T-helper 1 cell treated with Interleukin-12 subunit alpha and Interleukin-12 subunit beta and Interleukin-4 antibody, amounts not matched to agents 30 μg/mL and 1 μg/mL, for 36 hours (primary cell): ENCODE data around the gene RPP30.

ENCODE experiments used
- H3K27ac Mint-ChIP-seq: one replicate; pipeline ENCODE4 v1.8.0; 2021; ENCODE audit warnings: mild to moderate bottlenecking, mixed read lengths
- H3K27me3 Mint-ChIP-seq: one replicate; pipeline ENCODE4 v1.8.0; 2021; ENCODE audit warnings: low read depth, mixed read lengths
- H3K36me3 Mint-ChIP-seq: one replicate; pipeline ENCODE4 v1.8.0; 2021; ENCODE audit warnings: low read depth, mixed read lengths
- H3K4me1 Mint-ChIP-seq: one replicate; pipeline ENCODE4 v1.8.0; 2021; ENCODE audit warnings: low read depth, mixed read lengths
- H3K4me3 Mint-ChIP-seq: one replicate; pipeline ENCODE4 v1.8.0; 2021; ENCODE audit warnings: mild to moderate bottlenecking, moderate library complexity, mixed read lengths
- H3K9me3 Mint-ChIP-seq: one replicate; pipeline ENCODE4 v1.8.0; 2021; ENCODE audit warnings: mixed read lengths

The RPP30 gene

DNA sequence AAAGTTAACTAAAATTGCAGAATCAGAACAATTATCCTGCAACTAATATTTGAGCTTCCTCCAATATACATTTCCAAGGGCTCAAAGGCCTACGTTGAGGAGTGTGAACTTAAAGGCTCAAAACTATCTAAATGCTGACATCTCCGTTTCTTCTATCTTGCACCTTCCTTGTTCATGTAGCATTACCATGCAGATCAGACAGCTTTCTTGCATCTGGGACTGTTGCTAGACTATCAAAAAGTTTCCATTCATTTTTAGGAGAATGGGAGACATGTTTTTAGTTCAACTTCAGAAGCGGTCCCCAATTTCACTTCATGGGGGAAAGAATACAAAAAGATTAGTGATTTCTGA, 46.2 kb downstream of the RPP30 start:
- no peak overlapping the region for H3K27ac Mint-ChIP-seq
- no peaks in the 10 kb centered on the region for H3K9me3 Mint-ChIP-seq
- no peak overlapping the region for H3K4me3 Mint-ChIP-seq
- peaks cover 24% of the 10 kb centered on the region for H3K27me3 Mint-ChIP-seq
- no peaks in the 10 kb centered on the region for H3K36me3 Mint-ChIP-seq
- H3K4me1 Mint-ChIP-seq: no peaks in the 10 kb centered on the region

DNA sequence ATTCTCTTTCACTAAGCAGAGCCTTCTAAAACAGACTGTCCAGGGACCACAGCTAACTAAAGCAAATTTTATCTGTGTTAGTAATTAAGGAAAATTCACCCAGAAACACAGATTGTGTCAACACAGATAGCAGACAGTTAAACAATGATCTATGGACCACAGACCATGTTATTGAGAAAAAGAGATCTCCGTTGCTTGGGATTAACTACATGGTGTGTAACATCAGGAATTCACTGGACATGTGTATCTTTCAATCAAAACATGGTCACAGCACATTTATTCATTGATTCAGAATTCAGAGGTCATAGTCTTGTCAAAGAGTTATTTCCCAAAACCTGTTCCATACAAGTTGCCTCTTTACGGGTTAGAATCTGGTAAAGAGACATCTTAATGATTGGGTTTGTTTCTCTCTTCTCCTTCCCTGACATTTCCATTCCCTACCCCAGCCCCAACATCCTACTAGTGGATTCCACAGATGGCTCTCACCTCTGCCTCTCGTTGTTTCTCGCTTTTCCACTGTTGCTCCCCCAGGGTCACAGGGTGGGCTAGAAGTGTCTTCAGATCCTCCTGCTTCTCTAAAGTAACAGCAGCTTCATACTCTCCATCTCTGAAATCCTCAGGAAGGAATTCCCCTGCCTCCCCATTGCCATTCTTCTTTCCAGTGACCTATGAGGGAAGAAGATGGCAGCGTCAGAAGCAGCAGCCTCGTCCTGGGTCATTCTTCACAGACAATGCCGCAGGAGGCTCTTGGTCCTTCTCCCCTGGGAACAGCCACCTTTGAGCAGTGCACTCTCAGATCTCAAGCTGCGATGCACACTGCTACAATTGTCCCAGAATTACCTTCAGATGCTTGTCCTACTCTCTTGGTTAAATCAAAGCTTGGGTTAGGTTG, 48.2 kb downstream of the RPP30 start:
- H3K4me3 Mint-ChIP-seq: no peak overlapping the region
- H3K4me1 Mint-ChIP-seq: no peaks in the 10 kb centered on the region
- no peaks in the 10 kb centered on the region for H3K9me3 Mint-ChIP-seq
- no peak overlapping the region for H3K27ac Mint-ChIP-seq
- no peaks in the 10 kb centered on the region for H3K36me3 Mint-ChIP-seq
- peaks cover 27% of the 10 kb centered on the region for H3K27me3 Mint-ChIP-seq

DNA sequence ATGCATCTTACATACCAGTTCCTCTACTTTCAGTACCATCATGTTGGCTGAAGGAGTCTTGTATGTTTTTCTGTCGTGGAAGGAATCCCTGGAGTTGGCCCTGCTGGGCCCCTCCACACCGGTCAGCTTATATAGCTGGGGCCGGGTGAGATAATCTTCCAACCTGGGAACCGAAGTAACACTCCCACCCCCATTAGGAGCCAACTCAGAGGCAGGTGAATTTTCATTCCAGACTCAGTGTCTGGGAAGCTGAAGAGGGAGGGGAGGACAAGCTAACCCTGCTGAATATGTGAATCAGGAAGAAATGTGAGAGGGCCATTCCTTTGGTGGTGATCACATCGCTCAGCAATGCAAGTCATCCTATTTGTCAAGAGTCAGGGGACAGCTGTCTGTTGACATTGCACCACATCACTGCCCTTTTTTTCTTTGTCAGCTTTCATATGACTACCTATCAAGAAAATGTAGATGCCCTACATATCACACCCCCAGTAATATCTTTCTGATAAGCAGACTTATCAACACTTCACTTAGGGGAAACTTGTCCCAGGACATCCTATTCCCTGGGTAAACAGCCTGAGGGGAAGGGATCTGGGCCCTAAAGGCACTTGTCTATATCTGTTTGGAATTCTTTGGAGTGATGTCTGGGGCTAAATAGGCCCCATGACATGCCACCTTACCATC, 49.4 kb downstream of the RPP30 start, which contains the start of gene ANKRD1:
Gene ANKRD1, minus strand, starts transcription at position 102 of the 681 bp plus-strand sequence. Its CDS starts 60 bp downstream, at position 42.
- peaks cover 27% of the 10 kb centered on the region for H3K27me3 Mint-ChIP-seq
- no peaks in the 10 kb centered on the region for H3K36me3 Mint-ChIP-seq
- H3K4me3 Mint-ChIP-seq: no peak within 1 kb of the TSS
- H3K4me1 Mint-ChIP-seq: no peaks in the 10 kb centered on the region
- no peak within 1 kb of the TSS for H3K27ac Mint-ChIP-seq
- no peaks in the 10 kb centered on the region for H3K9me3 Mint-ChIP-seq

DNA sequence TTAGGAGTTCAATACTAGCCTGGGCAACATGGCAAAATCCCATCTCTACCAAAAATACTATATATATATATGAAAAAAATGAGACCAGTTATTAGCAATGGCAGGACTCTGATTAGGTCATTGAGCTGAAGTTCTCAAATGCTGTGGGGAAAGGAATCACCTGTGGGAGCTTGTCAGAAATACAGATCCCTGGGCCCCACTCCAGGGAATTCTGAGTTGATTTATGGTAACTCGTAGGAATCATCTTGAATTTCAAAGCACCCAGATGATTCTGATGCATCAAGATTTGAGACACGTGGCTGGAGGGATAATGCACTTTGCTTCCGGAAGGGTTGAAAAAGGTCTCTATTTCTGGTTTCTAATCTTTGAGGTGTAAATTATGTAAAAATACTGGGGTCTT, 50.1 kb downstream of the RPP30 start:
- H3K9me3 Mint-ChIP-seq: no peaks in the 10 kb centered on the region
- no peaks in the 10 kb centered on the region for H3K4me1 Mint-ChIP-seq
- peaks cover 27% of the 10 kb centered on the region for H3K27me3 Mint-ChIP-seq
- no peaks in the 10 kb centered on the region for H3K36me3 Mint-ChIP-seq
- no peak overlapping the region for H3K27ac Mint-ChIP-seq
- H3K4me3 Mint-ChIP-seq: no peak overlapping the region

DNA sequence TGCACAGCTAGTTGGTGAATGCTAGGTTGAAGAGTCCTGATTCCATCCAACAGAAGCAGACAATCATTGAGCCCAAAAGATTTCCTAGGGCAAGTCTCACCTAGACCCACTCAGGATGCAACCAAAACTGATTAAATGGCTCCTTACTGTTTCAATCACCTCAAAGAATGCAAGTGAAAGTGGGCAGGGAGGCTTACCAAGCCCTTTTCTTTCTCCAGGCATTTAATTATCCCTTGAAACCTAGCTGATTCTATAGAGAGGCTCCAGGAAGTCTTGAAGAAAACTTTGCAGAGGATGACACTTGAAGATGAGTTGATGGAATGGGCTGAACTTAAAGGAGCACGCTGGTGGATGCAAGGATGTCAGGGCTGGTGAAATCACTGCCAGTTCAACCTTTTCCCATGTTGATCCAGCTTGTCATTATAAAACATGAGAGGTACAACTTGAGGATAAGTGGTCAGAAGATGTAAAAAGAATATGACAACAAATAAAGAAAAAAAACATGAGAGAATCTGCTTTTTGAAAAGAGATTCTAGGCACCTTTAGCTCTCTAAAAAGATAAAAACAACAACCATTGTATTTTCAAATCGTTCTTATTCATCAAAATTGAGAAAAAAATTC, 51.4 kb downstream of the RPP30 start:
- H3K36me3 Mint-ChIP-seq: no peaks in the 10 kb centered on the region

DNA sequence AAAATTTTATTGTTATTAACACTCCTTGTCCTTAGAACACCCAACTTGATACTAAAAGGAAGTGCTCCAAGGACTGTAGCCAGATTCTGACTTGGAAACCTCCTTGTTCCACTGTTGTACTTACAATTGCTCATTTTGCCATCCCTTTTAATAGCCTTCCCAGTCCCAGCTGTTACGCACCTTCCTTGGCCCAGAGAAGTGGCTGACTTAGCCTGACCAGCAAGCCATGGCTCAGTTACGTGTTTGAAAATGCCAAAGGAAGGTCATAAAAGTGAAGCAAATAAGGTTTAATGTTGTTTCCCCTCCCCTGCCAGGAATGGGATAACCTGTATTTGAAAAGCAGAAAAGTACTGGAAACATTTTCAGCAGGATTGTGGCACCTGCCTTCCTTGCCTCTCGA, 52.8 kb downstream of the RPP30 start:
- H3K36me3 Mint-ChIP-seq: no peaks in the 10 kb centered on the region
- no peak overlapping the region for H3K4me3 Mint-ChIP-seq
- H3K27me3 Mint-ChIP-seq: peaks cover 38% of the 10 kb centered on the region
- H3K9me3 Mint-ChIP-seq: no peaks in the 10 kb centered on the region
- H3K4me1 Mint-ChIP-seq: no peaks in the 10 kb centered on the region
- H3K27ac Mint-ChIP-seq: no peak overlapping the region

More for the DNA sequence above, 51.4 kb downstream of the RPP30 start:
- Mint-ChIP-seq H3K4me1 (no peaks in the 10 kb centered on the region), H3K27ac (no peak overlapping the region), H3K4me3 (no peak overlapping the region), H3K27me3 (peaks cover 32% of the 10 kb centered on the region), H3K9me3 (no peaks in the 10 kb centered on the region)

DNA sequence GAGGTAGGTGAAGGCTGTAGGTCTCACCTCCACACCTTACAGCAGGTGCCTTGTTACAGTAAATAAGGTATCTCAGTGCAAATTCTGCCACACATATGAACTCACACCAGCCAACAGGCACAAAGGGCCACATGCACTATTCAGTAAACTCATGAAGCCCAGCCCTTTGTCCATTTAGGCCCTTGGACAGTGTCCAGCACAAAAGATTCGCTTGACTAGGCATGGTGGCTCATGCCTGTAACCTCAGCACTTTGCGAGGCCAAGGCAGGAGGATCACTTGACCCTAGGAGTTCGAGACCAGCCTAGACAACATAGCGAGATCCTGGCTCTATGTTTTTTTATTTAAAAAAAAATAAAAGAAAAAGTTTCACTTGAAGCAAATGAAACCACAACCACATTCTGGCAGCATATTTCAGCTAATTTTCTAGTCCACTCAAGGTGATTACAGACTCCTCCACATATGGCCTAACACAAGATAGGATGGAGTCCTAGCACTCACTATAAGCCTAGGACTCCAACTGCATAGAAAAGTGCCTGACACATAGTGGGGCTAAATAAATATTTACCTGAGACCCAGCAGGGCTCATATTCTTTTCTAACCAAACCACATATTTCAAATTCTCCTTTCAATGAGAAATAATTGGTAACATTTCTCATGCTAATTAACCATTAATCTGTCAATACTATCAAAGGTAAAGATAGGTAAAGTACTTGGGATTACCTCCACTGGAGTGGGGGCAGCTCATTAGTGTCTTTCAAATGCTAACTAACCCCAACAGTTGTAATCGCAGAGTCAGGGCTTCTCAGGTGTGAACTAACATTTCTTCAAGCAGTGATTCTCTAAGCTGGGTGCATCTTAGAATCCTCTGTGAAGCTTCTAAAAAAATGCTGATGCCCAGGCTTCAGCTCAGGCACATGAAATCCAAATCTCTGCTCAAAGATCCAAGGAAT, 53.6 kb downstream of the RPP30 start:
- no peaks in the 10 kb centered on the region for H3K9me3 Mint-ChIP-seq
- peaks cover 37% of the 10 kb centered on the region for H3K27me3 Mint-ChIP-seq
- H3K27ac Mint-ChIP-seq: no peak overlapping the region
- no peak overlapping the region for H3K4me3 Mint-ChIP-seq
- H3K4me1 Mint-ChIP-seq: no peaks in the 10 kb centered on the region
- no peaks in the 10 kb centered on the region for H3K36me3 Mint-ChIP-seq

DNA sequence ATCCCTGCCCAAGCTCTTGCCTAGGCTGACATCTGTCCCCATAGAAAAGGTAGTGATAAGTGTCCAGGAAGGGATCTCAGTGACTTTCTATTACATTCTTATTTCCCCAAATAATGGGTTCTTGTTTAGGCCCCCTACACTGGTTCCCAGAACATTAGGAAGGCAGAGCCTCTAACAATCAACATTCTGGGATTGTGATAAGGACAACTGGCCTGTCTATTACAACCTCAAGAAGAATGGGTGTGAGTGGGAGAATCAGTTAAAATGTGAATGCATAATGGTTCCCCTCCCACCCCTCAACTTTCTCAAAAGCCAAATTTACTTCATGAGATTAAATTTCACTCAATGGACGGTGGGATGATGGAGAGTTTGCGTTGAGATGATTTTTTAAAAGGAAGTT, 55.5 kb downstream of the RPP30 start:
- Mint-ChIP-seq H3K36me3 (no peaks in the 10 kb centered on the region), H3K27me3 (peaks cover 36% of the 10 kb centered on the region), H3K9me3 (no peaks in the 10 kb centered on the region), H3K4me1 (no peaks in the 10 kb centered on the region), H3K4me3 (no peak overlapping the region), H3K27ac (no peak overlapping the region)

DNA sequence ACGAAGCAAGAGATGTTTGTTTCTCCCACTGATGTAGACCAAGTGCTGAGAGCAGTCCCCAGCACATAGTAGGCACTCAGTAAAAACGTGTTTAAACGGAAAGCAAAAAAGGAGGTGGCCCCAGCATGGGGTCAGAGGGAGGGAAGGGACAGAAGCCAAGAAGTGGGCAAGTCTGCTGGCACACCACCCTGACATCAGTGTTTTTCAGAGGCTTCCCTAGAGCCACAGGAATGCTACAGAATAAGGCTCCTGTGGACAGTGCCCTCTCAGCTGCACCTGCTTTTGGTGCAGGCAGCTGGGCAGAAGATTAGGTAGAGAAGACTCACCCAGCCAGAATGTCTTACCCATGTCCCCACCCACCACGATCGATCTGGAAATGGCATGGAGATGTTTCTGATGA, 57.4 kb downstream of the RPP30 start:
- no peak overlapping the region for H3K27ac Mint-ChIP-seq
- H3K9me3 Mint-ChIP-seq: no peaks in the 10 kb centered on the region
- H3K36me3 Mint-ChIP-seq: no peaks in the 10 kb centered on the region
- peaks cover 46% of the 10 kb centered on the region for H3K27me3 Mint-ChIP-seq
- H3K4me1 Mint-ChIP-seq: no peaks in the 10 kb centered on the region
- H3K4me3 Mint-ChIP-seq: no peak overlapping the region

DNA sequence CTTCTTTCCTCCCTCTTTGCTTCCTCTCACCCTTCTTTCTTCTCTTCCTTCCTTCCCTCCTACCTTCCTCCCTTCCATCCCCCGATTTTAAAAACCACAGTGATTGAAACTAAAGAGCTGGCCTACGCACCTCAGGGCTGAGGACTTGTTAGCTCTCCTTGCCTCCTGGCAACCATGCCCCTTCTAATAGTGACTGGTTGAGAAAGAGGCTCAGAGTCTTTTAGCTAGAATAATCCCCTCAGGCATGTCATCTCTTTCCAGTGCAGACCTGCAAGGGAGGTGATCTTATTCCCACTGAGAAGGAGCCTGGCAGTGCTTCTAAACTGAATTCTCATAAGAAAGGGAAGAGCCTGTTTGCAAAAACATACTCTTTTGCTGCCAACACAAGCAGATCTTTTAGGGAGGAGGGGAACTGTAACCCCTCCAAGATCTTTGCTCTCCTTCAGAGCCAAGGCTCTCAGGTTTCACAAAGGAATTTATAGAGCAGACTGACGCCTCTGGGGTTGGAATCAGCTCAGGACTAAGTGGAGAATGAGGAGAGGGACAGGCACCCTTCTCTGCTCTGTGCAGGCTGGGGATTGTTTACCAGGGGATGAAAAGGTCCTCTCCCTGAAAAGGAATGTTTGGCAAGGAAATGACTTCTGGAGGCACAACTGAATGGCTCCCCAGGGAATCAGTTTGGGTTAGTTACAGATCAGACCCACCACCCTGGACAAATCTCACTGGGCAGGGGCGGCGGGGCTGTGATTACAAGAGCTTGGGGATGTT, 58.5 kb downstream of the RPP30 start:
- Mint-ChIP-seq H3K4me3 (no peak overlapping the region), H3K27me3 (peaks cover 46% of the 10 kb centered on the region)

DNA sequence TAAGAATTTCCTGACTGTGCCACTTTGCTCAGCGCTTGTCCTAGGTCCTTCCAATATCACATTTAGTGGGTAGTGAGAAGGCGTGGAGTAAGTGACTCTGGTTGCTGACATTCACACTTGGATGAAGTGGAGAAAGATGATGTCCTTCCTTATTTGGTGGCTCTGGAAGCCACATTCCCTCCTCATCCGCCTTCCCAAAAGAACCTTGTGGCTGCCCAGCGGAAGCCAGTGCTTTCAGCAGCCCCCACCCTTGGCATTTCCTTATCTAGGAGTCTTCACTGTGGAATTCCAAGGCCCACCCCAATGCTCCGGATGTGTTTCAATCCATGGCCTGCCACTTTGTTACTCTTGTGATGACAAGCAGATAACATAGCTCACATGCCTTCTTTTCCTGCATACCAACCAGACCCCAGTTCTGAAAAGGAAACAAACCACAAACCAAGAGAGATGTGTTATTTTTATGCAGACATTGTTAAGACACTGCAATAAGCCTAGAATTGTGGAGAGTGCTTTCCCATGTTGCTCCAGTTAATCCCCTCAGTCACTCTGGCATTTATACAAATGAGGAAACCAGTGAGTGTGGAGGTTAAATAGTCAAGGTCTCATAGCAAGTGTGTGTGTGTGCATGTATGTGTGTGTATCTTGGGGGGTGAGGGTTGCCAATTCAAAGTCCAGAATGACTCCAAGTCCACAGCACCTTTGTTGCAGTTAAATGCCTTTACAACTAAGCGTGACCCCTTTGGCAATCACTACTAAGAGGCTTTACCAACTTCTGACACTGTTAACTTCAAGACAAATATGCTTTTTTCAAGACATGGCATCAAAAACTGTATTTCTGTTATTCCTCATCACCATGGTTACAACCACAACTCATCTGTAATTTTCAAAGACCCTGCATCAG, 59.4 kb downstream of the RPP30 start:
- H3K27me3 Mint-ChIP-seq: peaks cover 46% of the 10 kb centered on the region
- peaks cover 5% of the 10 kb centered on the region for H3K4me1 Mint-ChIP-seq
- no peaks in the 10 kb centered on the region for H3K36me3 Mint-ChIP-seq
- no peak overlapping the region for H3K27ac Mint-ChIP-seq
- no peaks in the 10 kb centered on the region for H3K9me3 Mint-ChIP-seq
- H3K4me3 Mint-ChIP-seq: no peak overlapping the region

More for the DNA sequence above, 58.5 kb downstream of the RPP30 start:
- H3K9me3 Mint-ChIP-seq: no peaks in the 10 kb centered on the region
- H3K27ac Mint-ChIP-seq: no peak overlapping the region
- no peaks in the 10 kb centered on the region for H3K36me3 Mint-ChIP-seq
- peaks cover 1% of the 10 kb centered on the region for H3K4me1 Mint-ChIP-seq

DNA sequence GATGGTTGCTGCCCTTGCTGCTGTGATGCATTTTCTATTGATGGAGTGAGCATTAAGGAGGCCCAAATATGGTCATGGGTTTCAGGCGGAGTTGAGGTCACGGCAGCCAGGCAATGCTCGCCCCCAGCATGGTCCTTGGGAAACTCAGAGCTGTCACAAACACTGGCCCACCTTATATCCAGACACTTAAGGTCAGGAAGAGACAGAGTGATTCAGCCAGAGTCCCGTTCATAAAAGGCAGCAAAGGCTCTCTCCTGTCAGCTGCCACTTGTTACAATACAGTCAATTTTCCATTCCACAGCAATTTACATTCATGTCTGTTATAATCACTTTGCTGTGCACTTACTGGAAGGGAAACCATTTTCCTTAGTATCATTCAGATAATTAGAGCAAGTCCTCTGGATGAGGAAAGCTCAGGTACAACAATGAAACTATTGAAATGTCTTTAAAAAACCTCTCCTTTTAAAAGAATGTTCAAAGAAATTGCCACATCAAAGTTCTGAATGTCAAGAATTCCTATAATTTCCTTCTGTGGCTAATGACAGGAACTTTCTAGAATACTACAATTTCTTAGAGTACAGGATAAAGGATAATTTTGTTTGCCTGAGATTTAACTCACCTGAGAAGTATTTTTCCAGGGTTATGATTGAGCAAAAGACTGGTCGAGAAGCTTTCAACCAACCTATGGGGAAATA, 64.0 kb downstream of the RPP30 start:
- H3K4me3 Mint-ChIP-seq: no peak overlapping the region
- no peaks in the 10 kb centered on the region for H3K9me3 Mint-ChIP-seq
- peaks cover 5% of the 10 kb centered on the region for H3K4me1 Mint-ChIP-seq
- H3K27me3 Mint-ChIP-seq: peaks cover 23% of the 10 kb centered on the region
- no peaks in the 10 kb centered on the region for H3K36me3 Mint-ChIP-seq
- no peak overlapping the region for H3K27ac Mint-ChIP-seq
